Lower leg skin (tissue), 4 donors: ENCODE data around the gene ALS2. TPM values are rescaled to one million over a fixed set of nuclear protein-coding genes. Genes with fewer than 3 reads are reported as not detected.
"Not testable (repeated sequence)": the region's sequence is repeated elsewhere in the genome, so short reads cannot be mapped to it uniquely, and the experiment has no call there.

Experiments used
- DNase-seq, 2 donors: peaks; one replicate each; pipeline ENCODE4 v3.0.0-alpha.2; 2019; ENCODE audit warnings: low spot score in 2 of 2
- H3K4me3 ChIP-seq: fragments of 200-600 bp; sonication (generic); 2 replicates; pipeline ENCODE4 v1.5.1; 2017; ENCODE audit warnings: mild to moderate bottlenecking, low read depth; ENCODE audit not compliant: poor library complexity, severe bottlenecking
- POLR2A ChIP-seq, 2 donors: fragments of 450-650 bp; IDR thresholded peaks; one replicate each; pipeline ENCODE4 v1.6.1; 2016 to 2017; ENCODE audit warnings: antibody characterized with exemption in 2 of 2, mild to moderate bottlenecking in 1 of 2, moderate library complexity in 1 of 2
- WGBS, 2 donors: methylation state at CpG; one replicate each; pipeline ENCODE4 v1.1.5; 2018; 5-methylcytosine and 5-hydroxymethylcytosine counted together
- intact Hi-C: fragments of 100-400 bp; cut with DNase I; formaldehyde crosslinking; loops from one replicate; pipeline ENCODE4 v1.15.0; 2023; ENCODE audit warnings: low total_unique reads
- total RNA-seq, 4 donors: library from RNA; depleted of rRNA; stranded (reverse); fragments of >200 nt; gene quantifications; one replicate each; pipeline ENCODE4 v1.1.0, GENCODE V29; 2016
- TF ChIP-seq, protein P1 (sequence below), 3 donors: fragments of 450-650 bp; IDR thresholded peaks; one replicate each; pipeline ENCODE4 v1.5.1; 2016; ENCODE audit warnings: antibody characterized with exemption in 3 of 3, mild to moderate bottlenecking in 3 of 3, moderate library complexity in 2 of 3

ALS2 gene
- total RNA-seq, 4 donors from 2014 or later = 8.6 to 26.4 (median 17.9) TPM

DNA sequence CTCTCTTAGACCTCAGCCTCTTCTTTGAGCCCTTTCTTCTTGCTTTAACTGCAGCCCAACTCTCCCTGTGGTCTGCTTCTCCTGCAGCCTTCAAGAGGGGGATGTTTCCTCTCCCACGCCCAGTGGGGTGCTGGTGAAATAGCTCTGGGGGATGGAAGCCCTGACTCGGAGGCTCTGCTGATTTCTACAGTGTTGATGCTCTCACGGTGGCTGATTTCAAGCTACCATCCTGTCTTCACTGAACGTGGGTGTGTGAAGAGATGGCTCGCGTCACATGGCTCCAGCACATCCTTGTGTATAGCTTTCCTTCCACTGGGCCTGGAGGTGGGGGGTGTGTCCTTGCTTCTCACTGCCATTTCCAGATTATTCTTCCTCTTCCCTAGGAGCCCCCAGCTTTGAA, 102.3 kb downstream of the ALS2 start:
- no peak overlapping the region for H3K4me3 ChIP-seq
- no peak for DNase-seq
- WGBS, 2 donors = 77 to 82% methylated on average over 6 of the region's 6 CpGs
- intact Hi-C loops = no loop called here
- TF ChIP-seq, protein P1, sequence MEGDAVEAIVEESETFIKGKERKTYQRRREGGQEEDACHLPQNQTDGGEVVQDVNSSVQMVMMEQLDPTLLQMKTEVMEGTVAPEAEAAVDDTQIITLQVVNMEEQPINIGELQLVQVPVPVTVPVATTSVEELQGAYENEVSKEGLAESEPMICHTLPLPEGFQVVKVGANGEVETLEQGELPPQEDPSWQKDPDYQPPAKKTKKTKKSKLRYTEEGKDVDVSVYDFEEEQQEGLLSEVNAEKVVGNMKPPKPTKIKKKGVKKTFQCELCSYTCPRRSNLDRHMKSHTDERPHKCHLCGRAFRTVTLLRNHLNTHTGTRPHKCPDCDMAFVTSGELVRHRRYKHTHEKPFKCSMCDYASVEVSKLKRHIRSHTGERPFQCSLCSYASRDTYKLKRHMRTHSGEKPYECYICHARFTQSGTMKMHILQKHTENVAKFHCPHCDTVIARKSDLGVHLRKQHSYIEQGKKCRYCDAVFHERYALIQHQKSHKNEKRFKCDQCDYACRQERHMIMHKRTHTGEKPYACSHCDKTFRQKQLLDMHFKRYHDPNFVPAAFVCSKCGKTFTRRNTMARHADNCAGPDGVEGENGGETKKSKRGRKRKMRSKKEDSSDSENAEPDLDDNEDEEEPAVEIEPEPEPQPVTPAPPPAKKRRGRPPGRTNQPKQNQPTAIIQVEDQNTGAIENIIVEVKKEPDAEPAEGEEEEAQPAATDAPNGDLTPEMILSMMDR (IDR thresholded peaks at IDR 0.05) = no peak
- TF ChIP-seq POLR2A (IDR thresholded peaks at IDR 0.05) = no peak

DNA sequence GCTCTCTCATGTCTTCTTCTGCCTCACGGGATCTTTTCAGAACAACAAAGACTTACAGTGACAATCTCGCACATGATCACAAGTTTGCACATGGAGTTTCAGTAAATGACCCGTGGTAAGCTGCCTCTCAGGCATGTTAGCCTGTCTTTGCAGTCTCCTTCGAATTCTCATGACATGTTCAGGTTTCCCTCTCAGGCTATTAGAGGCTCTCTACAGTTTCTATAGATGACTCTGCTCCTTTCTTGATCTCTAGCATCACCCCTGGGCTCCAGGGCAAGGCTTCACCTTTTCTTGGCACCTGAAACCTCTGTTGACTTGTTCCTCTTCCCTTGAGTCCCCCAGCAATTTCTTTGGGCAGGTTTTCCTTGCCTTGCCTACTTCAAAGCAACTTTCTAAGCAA, 105.3 kb downstream of the ALS2 start:
- DNase-seq = no peak
- WGBS, 2 donors = 65 to 90% methylated on average over 4 of the region's 4 CpGs
- H3K4me3 ChIP-seq = no peak overlapping the region
- no peak for TF ChIP-seq POLR2A (IDR thresholded peaks at IDR 0.05)
- TF ChIP-seq, protein P1 (IDR thresholded peaks at IDR 0.05) = no peak
- intact Hi-C loops = no loop called here

DNA sequence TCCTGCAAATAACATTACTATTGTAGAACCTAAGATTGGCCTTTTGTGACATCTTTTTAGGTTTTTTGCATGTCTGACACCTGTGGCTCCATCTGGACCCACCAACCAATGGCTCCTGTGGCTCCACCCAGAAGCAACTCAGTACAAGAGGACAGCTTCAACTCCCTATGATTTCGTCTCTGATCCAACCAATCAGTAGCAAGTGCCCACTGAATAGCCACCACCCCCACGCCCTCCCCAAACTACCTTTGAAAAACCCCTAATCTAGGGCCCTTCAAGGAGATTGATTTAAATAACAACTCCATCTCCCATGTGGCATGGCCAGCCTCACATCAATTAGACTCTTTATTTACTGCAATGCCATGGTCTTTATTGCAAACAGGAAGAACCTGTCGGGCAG, 105.9 kb downstream of the ALS2 start:
- 80 to 87% methylated on average over 3 of the region's 3 CpGs for WGBS, 2 donors
- no peak overlapping the region for H3K4me3 ChIP-seq

DNA sequence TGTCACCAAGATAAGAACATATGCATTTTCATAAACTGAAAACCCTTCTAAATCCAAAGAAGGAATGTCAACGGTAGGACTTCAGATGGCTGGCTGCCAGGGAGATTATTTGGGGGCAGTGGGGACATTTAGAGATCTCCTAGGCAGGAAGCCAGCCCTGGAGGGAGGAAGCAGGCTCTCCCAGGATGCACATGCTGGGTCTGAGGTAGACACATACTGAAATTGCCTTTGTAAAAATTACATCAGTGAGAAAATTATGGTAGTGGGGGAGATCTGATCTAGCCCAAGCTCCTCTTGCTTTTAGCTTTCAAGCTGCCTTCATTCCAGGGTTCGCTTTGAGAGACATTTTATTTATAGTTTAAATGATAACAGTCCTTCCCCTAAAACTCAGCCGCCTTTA, 106.4 kb downstream of the ALS2 start:
- no peak for DNase-seq
- H3K4me3 ChIP-seq = no peak overlapping the region
- TF ChIP-seq, protein P1 (IDR thresholded peaks at IDR 0.05) = no peak
- no peak for TF ChIP-seq POLR2A (IDR thresholded peaks at IDR 0.05)
- intact Hi-C loops = no loop called here
- WGBS, 2 donors = 59 to 72% methylated on average over 3 of the region's 3 CpGs

More for the DNA sequence above, 105.9 kb downstream of the ALS2 start:
- DNase-seq = no peak
- intact Hi-C loops = no loop called here
- TF ChIP-seq POLR2A (IDR thresholded peaks at IDR 0.05) = no peak
- TF ChIP-seq, protein P1 (IDR thresholded peaks at IDR 0.05) = no peak

DNA sequence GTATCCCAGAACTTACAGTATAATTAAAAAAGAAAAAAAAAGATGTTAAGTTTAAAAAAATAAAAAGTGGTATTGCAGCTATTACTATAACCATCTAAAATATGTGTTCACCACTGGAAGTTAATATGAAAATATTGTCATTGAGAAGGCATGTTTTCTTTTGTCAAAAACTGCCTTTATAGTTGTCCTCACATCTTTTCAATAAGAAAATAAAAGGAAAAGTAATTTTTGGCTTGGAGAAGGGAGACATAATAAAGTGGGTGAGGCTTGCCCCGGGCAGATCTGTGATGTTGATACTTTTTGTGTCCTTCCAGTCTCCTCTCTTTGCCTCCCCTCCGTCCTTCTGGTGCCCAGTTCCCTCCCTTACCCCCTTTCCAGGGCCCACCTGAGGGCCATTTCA, 107.2 kb downstream of the ALS2 start:
- no peak for DNase-seq
- no peak overlapping the region for H3K4me3 ChIP-seq
- intact Hi-C loops = no loop called here
- WGBS, 2 donors = 65 to 74% methylated on average over 2 of the region's 2 CpGs
- TF ChIP-seq, protein P1 (IDR thresholded peaks at IDR 0.05) = no peak
- TF ChIP-seq POLR2A (IDR thresholded peaks at IDR 0.05) = no peak

DNA sequence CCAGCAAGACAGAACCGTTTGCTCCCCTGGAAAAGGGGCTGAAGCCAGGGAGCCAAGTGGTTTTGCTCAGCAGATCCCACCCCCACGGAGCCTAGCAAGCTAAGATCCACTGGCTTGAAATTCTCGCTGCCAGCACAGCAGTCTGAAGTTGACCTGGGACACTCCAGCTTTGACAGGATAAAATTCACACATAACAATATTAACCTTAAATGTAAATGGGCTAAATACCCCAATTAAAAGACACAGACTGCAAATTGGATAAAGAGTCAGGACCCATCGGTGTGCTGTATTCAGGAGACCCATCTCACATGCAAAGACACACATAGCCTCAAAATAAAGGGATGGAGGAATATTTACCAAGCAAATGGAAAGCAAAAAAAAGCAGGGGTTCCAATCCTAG, 109.5 kb downstream of the ALS2 start:
- DNase-seq, H3K4me3 ChIP-seq, intact Hi-C loops: not testable (repeated sequence)
- WGBS, 2 donors = 63 to 64% methylated on average over 3 to 4 of the region's 4 CpGs
